ENCODE data around the gene IL6R. TPM values are rescaled to one million over a fixed set of nuclear protein-coding genes. Genes with fewer than 3 reads are reported as not detected.

Gene IL6R
- total RNA-seq, 1 experiment from 2014 or later = 16.1 TPM

GRCh38 chr1:154384650-154385489, 20.3 kb upstream of the IL6R start:
- Histone ChIP-seq H2AFZ (ENCODE audit: low read length) (0 out of 2 replicates have a peak overlapping the region, but pooled peaks have one; percentile 30), H3K4me1 (ENCODE audit: insufficient read depth, low read length) (no peaks in the 10 kb centered on the region), H3K27me3 (ENCODE audit: low read length) (no peaks in the 10 kb centered on the region), H3K4me3 (ENCODE audit: low read length) (no peak overlapping the region), H3K79me2 (ENCODE audit: low read length) (no peaks in the 10 kb centered on the region), H3K9me2 (replicated peaks; ENCODE audit: low read length) (no peaks in the 10 kb centered on the region), H3K27ac (ENCODE audit: low read length) (no peak overlapping the region), H3K36me3 (ENCODE audit: low read depth, low read length) (no peaks in the 10 kb centered on the region), H3K9ac (ENCODE audit: low read length) (no peak overlapping the region), H3K9me3 (ENCODE audit: low read length) (no peaks in the 10 kb centered on the region), H3F3A (ENCODE audit: low read length, unreplicated experiment) (no peaks in the 10 kb centered on the region), H3K4me2 (ENCODE audit: low read length) (no peak overlapping the region), H4K20me1 (ENCODE audit: low read length) (no peaks in the 10 kb centered on the region)
- intact Hi-C loops (cut with micrococcal nuclease) = no loop called here
- ChIA-PET CTCF (no interaction called here), POLR2A (ENCODE audit: unreplicated experiment) (no interaction called here)
- TF ChIP-seq EZH2 (IDR thresholded peaks at IDR 0.05; ENCODE audit: low read length, unreplicated experiment) (no peak), CTCF (conservative IDR thresholded peaks at IDR 0.05; ENCODE audit: low read depth, low read length) (no peak), EZH2phosphoT487 (IDR thresholded peaks at IDR 0.05; ENCODE audit: borderline replicate concordance, low read length) (no peak)
- ATAC-seq = no peak
- no peak for DNase-seq
- BruUV-seq (replicated peaks) = no TSS peak

- no peaks in the 10 kb centered on the region for H3K27me3 ChIP-seq (ENCODE audit: low read length)
- POLR2A ChIA-PET (ENCODE audit: unreplicated experiment) = no interaction called here
- intact Hi-C loops (cut with micrococcal nuclease) = no loop called here
- CTCF ChIA-PET = no interaction called here
- no peak overlapping the region for H3K4me3 ChIP-seq (ENCODE audit: low read length)
- no peak overlapping the region for H3K4me2 ChIP-seq (ENCODE audit: low read length)
- H3K9me3 ChIP-seq (ENCODE audit: low read length) = no peaks in the 10 kb centered on the region
- no peaks in the 10 kb centered on the region for H3K9me2 ChIP-seq (replicated peaks; ENCODE audit: low read length)
- H3K9ac ChIP-seq (ENCODE audit: low read length) = no peak overlapping the region
- H3K27ac ChIP-seq (ENCODE audit: low read length) = no peak overlapping the region
- DNase-seq (no peak), ATAC-seq (no peak)
- no TSS peak for BruUV-seq (replicated peaks)
- H3K4me1 ChIP-seq (ENCODE audit: insufficient read depth, low read length) = no peaks in the 10 kb centered on the region
- no peaks in the 10 kb centered on the region for H4K20me1 ChIP-seq (ENCODE audit: low read length)
- H2AFZ ChIP-seq (ENCODE audit: low read length) = no peak overlapping the region
- no peaks in the 10 kb centered on the region for H3K79me2 ChIP-seq (ENCODE audit: low read length)
- no peaks in the 10 kb centered on the region for H3K36me3 ChIP-seq (ENCODE audit: low read depth, low read length)
- H3F3A ChIP-seq (ENCODE audit: low read length, unreplicated experiment) = no peaks in the 10 kb centered on the region
- no peak for TF ChIP-seq EZH2phosphoT487 (IDR thresholded peaks at IDR 0.05; ENCODE audit: borderline replicate concordance, low read length)
- no peak for TF ChIP-seq EZH2 (IDR thresholded peaks at IDR 0.05; ENCODE audit: low read length, unreplicated experiment)
- TF ChIP-seq CTCF (conservative IDR thresholded peaks at IDR 0.05; ENCODE audit: low read depth, low read length) = no peak
Observed at GRCh38 chr1:154386643-154387352, 18.3 kb upstream of the IL6R start.
